GM12865 (cell line): ENCODE measurements around the gene SEMA7A.

ENCODE experiments used
- DNase-seq: peaks from one replicate; pipeline ENCODE4 v3.0.0; 2010; ENCODE audit warnings: low read depth
- H3K4me3 ChIP-seq: 2 replicates; pipeline ENCODE4 v1.5.1; 2011; ENCODE audit warnings: mild to moderate bottlenecking, low read depth, low read length, control low read depth
- CTCF ChIP-seq: IDR thresholded peaks from 2 replicates; pipeline ENCODE4 v1.5.1; 2011; ENCODE audit warnings: low read length, control low read depth, low read depth, inconsistent platforms; ENCODE audit not compliant: insufficient read depth; ENCODE audit errors: missing control alignments

Gene SEMA7A

GRCh38 chr15:74422265-74422651 is 11.5 kb downstream of the SEMA7A start:
- H3K4me3 ChIP-seq, result peak overlapping the region; percentile 13
- TF ChIP-seq CTCF, result no peak
- DNase-seq, result no peak

- DNase-seq, result no peak
- no peak for TF ChIP-seq CTCF
- peak overlapping the region; percentile 7 for H3K4me3 ChIP-seq
These were observed 12.2 kb downstream of the SEMA7A start for GRCh38 chr15:74421302-74422245.

- peak; percentile 68 for DNase-seq
- H3K4me3 ChIP-seq, result no peak overlapping the region
- no peak for TF ChIP-seq CTCF
These were observed 13.4 kb downstream of the SEMA7A start for GRCh38 chr15:74420193-74420905.

- TF ChIP-seq CTCF, result no peak
- DNase-seq, result no peak
- H3K4me3 ChIP-seq, result no peak overlapping the region
These were observed 14.3 kb downstream of the SEMA7A start for GRCh38 chr15:74419432-74419831.

GRCh38 chr15:74418575-74419338 is 15.0 kb downstream of the SEMA7A start:
- no peak for DNase-seq
- TF ChIP-seq CTCF, result no peak
- H3K4me3 ChIP-seq, result no peak overlapping the region

GRCh38 chr15:74417670-74418069 is 16.1 kb downstream of the SEMA7A start:
- TF ChIP-seq CTCF, result no peak
- DNase-seq, result no peak
- no peak overlapping the region for H3K4me3 ChIP-seq
